Mesothelial cell of epicardium (in vitro differentiated cells): ENCODE results near the gene CDH23. TPM values are rescaled to one million over a fixed set of nuclear protein-coding genes. Genes with fewer than 3 reads are reported as not detected.

Source experiments
- DNase-seq, 2 experiments: peaks; one replicate each; pipeline ENCODE4 v3.0.0; 2021; ENCODE audit warnings: low spot score in 2 of 2; ENCODE audit not compliant: unreplicated experiment in 2 of 2
- H3K27ac Mint-ChIP-seq: 2 replicates; pipeline ENCODE4 v1.8.0; 2021; ENCODE audit warnings: mixed read lengths
- H3K27me3 Mint-ChIP-seq: 2 replicates; pipeline ENCODE4 v1.8.0; 2021; ENCODE audit warnings: low read depth, mixed read lengths
- H3K36me3 Mint-ChIP-seq: 2 replicates; pipeline ENCODE4 v1.8.0; 2021; ENCODE audit warnings: mixed read lengths
- H3K4me1 Mint-ChIP-seq: 2 replicates; pipeline ENCODE4 v1.8.0; 2021; ENCODE audit warnings: mixed read lengths
- H3K4me3 Mint-ChIP-seq: 2 replicates; pipeline ENCODE4 v1.8.0; 2021; ENCODE audit warnings: mild to moderate bottlenecking, moderate library complexity, mixed read lengths
- H3K9me3 Mint-ChIP-seq: 2 replicates; pipeline ENCODE4 v1.8.0; 2021; ENCODE audit warnings: mixed read lengths
- total RNA-seq: library from RNA; stranded (reverse); gene quantifications from 3 replicates; pipeline ENCODE4 v1.2.1, GENCODE V29; 2021
- TF ChIP-seq, protein P1 (sequence below): fragments of 200-600 bp; sonication (generic); IDR thresholded peaks from one replicate; pipeline ENCODE4 v1.5.0; 2021; ENCODE audit warnings: antibody characterized with exemption; ENCODE audit not compliant: unreplicated experiment

CDH23 gene
- total RNA-seq, 1 donor from 2014 or later, result 2.5 TPM

GRCh38 chr10:71568896-71569492 is 172.3 kb downstream of the CDH23 start:
- no peak for DNase-seq
- H3K27me3 Mint-ChIP-seq, result no peaks in the 10 kb centered on the region

GRCh38 chr10:71569775-71570588 is 173.3 kb downstream of the CDH23 start:
- Mint-ChIP-seq H3K4me3 (no peak overlapping the region), H3K27me3 (no peaks in the 10 kb centered on the region), H3K27ac (no peak overlapping the region), H3K9me3 (no peaks in the 10 kb centered on the region), H3K4me1 (peaks cover 1% of the 10 kb centered on the region), H3K36me3 (no peaks in the 10 kb centered on the region)
- TF ChIP-seq, protein P1, sequence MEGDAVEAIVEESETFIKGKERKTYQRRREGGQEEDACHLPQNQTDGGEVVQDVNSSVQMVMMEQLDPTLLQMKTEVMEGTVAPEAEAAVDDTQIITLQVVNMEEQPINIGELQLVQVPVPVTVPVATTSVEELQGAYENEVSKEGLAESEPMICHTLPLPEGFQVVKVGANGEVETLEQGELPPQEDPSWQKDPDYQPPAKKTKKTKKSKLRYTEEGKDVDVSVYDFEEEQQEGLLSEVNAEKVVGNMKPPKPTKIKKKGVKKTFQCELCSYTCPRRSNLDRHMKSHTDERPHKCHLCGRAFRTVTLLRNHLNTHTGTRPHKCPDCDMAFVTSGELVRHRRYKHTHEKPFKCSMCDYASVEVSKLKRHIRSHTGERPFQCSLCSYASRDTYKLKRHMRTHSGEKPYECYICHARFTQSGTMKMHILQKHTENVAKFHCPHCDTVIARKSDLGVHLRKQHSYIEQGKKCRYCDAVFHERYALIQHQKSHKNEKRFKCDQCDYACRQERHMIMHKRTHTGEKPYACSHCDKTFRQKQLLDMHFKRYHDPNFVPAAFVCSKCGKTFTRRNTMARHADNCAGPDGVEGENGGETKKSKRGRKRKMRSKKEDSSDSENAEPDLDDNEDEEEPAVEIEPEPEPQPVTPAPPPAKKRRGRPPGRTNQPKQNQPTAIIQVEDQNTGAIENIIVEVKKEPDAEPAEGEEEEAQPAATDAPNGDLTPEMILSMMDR, result peak; percentile 97
- DNase-seq, result peak; percentile 68 to 87

More at GRCh38 chr10:71568896-71569492, 172.3 kb downstream of the CDH23 start:
- Mint-ChIP-seq H3K36me3 (no peaks in the 10 kb centered on the region), H3K4me1 (peaks cover 11% of the 10 kb centered on the region), H3K4me3 (no peak overlapping the region), H3K27ac (no peak overlapping the region), H3K9me3 (no peaks in the 10 kb centered on the region)
- TF ChIP-seq, protein P1, result no peak

DNA sequence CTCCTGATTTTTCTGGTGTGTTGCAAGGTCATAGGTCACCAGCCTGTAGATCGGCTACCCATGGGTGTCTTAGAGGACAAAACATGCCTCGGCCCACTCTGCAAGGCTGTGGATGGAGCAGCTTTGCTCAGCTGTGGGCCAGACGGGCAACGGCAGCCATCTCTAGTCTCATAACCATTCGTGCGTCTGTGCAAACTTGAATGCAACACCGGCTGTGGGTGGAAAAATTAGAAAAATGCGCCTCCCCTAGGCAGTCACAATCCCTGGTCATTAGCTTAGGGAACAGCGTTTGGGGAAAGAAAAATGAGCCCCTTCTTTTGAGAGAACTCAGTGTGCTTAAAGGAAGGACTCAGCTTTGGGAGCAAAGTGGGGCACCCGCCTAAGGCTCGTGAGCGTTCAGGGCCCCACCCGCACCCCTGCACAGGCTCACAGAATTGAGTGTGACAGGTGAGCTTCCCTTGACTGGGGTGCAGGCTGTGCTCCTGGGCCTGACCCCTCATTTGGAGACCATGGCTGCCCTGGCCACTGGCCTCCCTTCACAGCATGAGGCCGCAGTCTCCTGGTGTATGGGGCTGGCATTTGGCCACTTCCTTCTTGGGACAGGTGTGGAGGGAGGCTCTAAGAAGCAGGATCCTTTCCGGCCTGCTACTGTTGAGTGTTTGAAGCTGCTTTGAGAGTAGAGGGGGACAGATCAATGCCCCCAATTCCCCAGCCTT is 174.9 kb downstream of the CDH23 start:
- Mint-ChIP-seq H3K36me3 (no peaks in the 10 kb centered on the region), H3K4me3 (no peak overlapping the region), H3K4me1 (no peaks in the 10 kb centered on the region), H3K27ac (no peak overlapping the region), H3K27me3 (no peaks in the 10 kb centered on the region), H3K9me3 (no peaks in the 10 kb centered on the region)
- TF ChIP-seq, protein P1, result no peak
- DNase-seq, result no peak

- Mint-ChIP-seq H3K4me3 (no peak overlapping the region), H3K4me1 (no peaks in the 10 kb centered on the region), H3K9me3 (no peaks in the 10 kb centered on the region), H3K27me3 (no peaks in the 10 kb centered on the region), H3K27ac (no peak overlapping the region), H3K36me3 (no peaks in the 10 kb centered on the region)
- DNase-seq, result no peak
- TF ChIP-seq, protein P1, result no peak
Observed at GRCh38 chr10:71572962-71573361, 176.2 kb downstream of the CDH23 start.

DNA sequence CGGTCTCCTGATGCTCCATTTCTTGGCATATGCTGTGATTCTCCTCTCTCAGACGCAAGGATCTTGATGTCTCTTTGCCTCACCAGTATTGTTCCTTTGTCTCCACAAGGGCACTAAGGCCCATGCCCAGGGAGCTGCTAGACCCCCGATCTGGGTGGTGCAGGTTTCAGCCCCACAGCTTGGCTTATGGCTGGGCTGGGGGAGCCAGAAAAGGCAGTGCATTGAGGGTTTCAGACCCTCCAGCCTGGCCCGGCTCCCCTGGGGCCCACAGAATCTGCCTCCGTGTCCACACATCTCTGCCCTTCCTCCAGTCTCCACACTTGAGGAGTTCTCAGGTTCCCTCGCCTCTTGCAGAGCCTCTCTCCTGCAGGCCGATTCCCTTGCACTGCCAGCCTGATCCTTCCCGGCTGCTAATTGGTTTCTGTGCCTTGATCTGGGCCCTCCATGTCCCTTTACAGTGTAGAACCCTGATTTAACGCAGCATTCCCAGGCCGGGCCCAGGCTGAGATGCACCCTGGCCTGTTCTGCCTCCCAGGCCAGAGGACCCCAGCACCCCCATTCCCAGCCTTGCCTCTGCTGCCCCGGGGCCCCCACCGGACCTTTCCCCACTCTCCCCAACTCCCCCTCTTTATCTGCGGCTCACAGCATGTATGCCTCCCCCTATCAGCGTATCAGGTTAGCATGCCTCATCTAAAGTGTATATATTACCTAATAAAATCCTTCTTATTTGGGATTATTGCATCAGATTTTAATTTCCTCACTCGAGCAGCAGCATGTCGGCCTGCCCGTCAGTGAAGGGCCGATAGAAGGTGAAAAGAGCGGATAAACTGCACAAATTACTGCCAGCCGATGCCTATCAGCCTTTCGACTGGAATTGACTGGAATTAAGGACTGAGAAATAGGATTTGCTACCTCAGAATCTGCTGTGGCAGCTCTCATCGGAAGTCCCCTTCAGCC is 177.1 kb downstream of the CDH23 start:
- DNase-seq, result no peak
- H3K4me3 Mint-ChIP-seq, result no peak overlapping the region
- H3K36me3 Mint-ChIP-seq, result no peaks in the 10 kb centered on the region
- H3K27ac Mint-ChIP-seq, result no peak overlapping the region
- no peaks in the 10 kb centered on the region for H3K4me1 Mint-ChIP-seq
- no peaks in the 10 kb centered on the region for H3K9me3 Mint-ChIP-seq
- peaks cover 3% of the 10 kb centered on the region for H3K27me3 Mint-ChIP-seq
- TF ChIP-seq, protein P1, result no peak
